ENCODE results near the gene ESAM.

- TF ChIP-seq, protein P1, sequence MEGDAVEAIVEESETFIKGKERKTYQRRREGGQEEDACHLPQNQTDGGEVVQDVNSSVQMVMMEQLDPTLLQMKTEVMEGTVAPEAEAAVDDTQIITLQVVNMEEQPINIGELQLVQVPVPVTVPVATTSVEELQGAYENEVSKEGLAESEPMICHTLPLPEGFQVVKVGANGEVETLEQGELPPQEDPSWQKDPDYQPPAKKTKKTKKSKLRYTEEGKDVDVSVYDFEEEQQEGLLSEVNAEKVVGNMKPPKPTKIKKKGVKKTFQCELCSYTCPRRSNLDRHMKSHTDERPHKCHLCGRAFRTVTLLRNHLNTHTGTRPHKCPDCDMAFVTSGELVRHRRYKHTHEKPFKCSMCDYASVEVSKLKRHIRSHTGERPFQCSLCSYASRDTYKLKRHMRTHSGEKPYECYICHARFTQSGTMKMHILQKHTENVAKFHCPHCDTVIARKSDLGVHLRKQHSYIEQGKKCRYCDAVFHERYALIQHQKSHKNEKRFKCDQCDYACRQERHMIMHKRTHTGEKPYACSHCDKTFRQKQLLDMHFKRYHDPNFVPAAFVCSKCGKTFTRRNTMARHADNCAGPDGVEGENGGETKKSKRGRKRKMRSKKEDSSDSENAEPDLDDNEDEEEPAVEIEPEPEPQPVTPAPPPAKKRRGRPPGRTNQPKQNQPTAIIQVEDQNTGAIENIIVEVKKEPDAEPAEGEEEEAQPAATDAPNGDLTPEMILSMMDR (IDR thresholded peaks at IDR 0.05) = no peak
- TF ChIP-seq EP300 (IDR thresholded peaks at IDR 0.05) = no peak
Measured at GRCh38 chr11:124800226-124800929, 38.3 kb upstream of the ESAM start, which contains the start of gene MSANTD2.
